Measurements from ENCODE around the gene EPG5. TPM values are rescaled to one million over a fixed set of nuclear protein-coding genes. Genes with fewer than 3 reads are reported as not detected.
"Not testable (repeated sequence)": the region's sequence is repeated elsewhere in the genome, so short reads cannot be mapped to it uniquely, and the experiment has no call there.

EPG5 gene
- total and polyA plus RNA-seq, 10 of the 15 experiments (the other 5 are each of a cell fraction or from before 2014, with no cell fraction given) = 1.9 to 27.7 (median 9.0) TPM

DNA sequence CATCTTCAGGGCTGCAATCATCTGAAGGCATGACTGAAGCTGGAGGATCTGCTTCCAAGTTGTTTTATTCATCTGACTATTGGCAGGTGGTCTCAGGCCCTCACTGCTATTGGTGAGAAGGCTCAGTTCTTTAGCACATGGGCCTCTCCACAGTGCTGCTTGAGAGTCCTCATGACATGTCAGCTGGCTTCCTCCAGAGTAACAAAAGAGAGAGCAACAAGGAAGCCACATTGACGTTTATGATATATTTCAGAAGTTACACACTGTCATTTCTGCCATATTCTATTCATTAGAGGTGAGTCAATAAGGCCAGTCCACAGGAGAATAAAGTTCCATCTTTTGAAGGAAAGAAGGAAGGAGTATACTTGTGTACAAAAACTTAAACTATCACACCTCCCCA is 149.6 kb downstream of the EPG5 start:
- H3K9ac ChIP-seq (ENCODE audit: control insufficient read depth, insufficient read depth, low read length) = no peak overlapping the region
- no peaks in the 10 kb centered on the region for H3K4me1 ChIP-seq (ENCODE audit: control insufficient read depth, insufficient read depth, low read length)
- ChIA-PET POLR2A (no interaction called here), RAD21 (ENCODE audit: unreplicated experiment) (no interaction called here), SMC1A (ENCODE audit: uncharacterized antibody, unreplicated experiment) (interaction anchor here (0.7 to 1.1 kb wide), 2 partner anchors 12 to 82 kb away, joined by 3 read pairs; no protein-coding TSS in a partner anchor), CTCF (interaction anchor here (1.1 to 1.4 kb wide), 2 partner anchors 11 to 13 kb away, joined by 3 read pairs; no protein-coding TSS in a partner anchor)
- no peaks in the 10 kb centered on the region for H3K27me3 ChIP-seq (replicated peaks in 1 of 2; ENCODE audit: control insufficient read depth in 2 of 2, insufficient read depth in 2 of 2, low read length in 1 of 2)
- H3K36me3 ChIP-seq (ENCODE audit: control insufficient read depth in 2 of 2, insufficient read depth in 2 of 2, low read length in 1 of 2) = no peaks in the 10 kb centered on the region
- DNase-seq (ENCODE audit: low read depth, low spot score) = no peak
- no peaks in the 10 kb centered on the region for H3K79me2 ChIP-seq (ENCODE audit: control insufficient read depth, insufficient read depth, low read length)
- WGBS (ENCODE audit: insufficient coverage, insufficient replicate concordance, low lambda C conversion rate, missing lambda C conversion rate) = 0% methylated on average over 1 of the region's 1 CpG
- in situ Hi-C loops (cut with MboI) (no loop called here), intact Hi-C loops (cut with micrococcal nuclease; ENCODE audit: unreplicated experiment) (no loop called here)
- BruUV-seq (replicated peaks) = no TSS peak
- H3K4me3 ChIP-seq = no peak overlapping the region
- H3K4me2 ChIP-seq (ENCODE audit: control insufficient read depth, insufficient read depth) = no peak overlapping the region
- no peak for TF ChIP-seq STAT3 (IDR thresholded peaks at IDR 0.05; ENCODE audit: low read depth, low read length)
- no peak for TF ChIP-seq RAD21 (IDR thresholded peaks at IDR 0.05; ENCODE audit: insufficient read depth, low read depth, low read length)
- no peak for TF ChIP-seq POLR2A (IDR thresholded peaks at IDR 0.05; ENCODE audit: low read depth, low read length)
- TF ChIP-seq, protein P1, sequence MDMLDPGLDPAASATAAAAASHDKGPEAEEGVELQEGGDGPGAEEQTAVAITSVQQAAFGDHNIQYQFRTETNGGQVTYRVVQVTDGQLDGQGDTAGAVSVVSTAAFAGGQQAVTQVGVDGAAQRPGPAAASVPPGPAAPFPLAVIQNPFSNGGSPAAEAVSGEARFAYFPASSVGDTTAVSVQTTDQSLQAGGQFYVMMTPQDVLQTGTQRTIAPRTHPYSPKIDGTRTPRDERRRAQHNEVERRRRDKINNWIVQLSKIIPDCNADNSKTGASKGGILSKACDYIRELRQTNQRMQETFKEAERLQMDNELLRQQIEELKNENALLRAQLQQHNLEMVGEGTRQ (IDR thresholded peaks at IDR 0.05; ENCODE audit: borderline replicate concordance, low read depth, low read length) = no peak
- no peak for TF ChIP-seq ZNF274 (IDR thresholded peaks at IDR 0.05; ENCODE audit: insufficient read depth, insufficient read length)
- TF ChIP-seq PAX8 (IDR thresholded peaks at IDR 0.05) = no peak
- TF ChIP-seq LARP7 (IDR thresholded peaks at IDR 0.05) = no peak
- H4K20me1 ChIP-seq (ENCODE audit: control insufficient read depth, insufficient read depth) = no peaks in the 10 kb centered on the region
- H3K9me3 ChIP-seq (replicated peaks; ENCODE audit: control insufficient read depth, insufficient read depth, low read length) = no peaks in the 10 kb centered on the region; the same call in 2 of the 3 replicates
- H2AFZ ChIP-seq (ENCODE audit: control insufficient read depth, low read depth, low read length) = no peak overlapping the region
- ATAC-seq = peak; percentile 33
- no peak overlapping the region for H3K27ac ChIP-seq (ENCODE audit: control insufficient read depth, insufficient read depth)
- no peak for FAIRE-seq

DNA sequence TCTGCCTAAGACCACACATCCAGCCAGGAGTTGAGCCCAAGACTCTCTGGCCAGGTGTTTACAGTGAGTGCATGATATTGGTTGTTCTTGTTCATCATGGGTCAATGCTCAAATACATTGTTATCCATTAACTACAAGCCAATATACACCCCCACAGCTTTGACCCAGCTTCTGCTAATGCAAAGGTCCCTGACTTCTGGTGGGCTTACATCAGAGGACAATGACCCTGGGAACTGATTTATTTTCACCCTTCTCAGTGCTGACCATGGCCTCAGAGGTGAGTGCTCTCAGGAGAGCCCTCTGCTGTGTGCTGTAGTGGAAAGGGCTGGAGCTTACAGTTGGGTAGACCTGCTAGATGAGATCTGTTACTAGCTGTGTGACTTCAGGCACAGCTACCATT is 152.4 kb downstream of the EPG5 start:
- ATAC-seq = not testable (repeated sequence)
- CTCF ChIA-PET = interaction anchor here (0.7 kb wide), 1 partner anchor 124 kb away, joined by 3 read pairs; no protein-coding TSS in a partner anchor

More for the DNA sequence above, 152.4 kb downstream of the EPG5 start:
- FAIRE-seq; H4K20me1 ChIP-seq (ENCODE audit: control insufficient read depth, insufficient read depth); H3K36me3 ChIP-seq (ENCODE audit: control insufficient read depth in 2 of 2, insufficient read depth in 2 of 2, low read length in 1 of 2); POLR2A ChIA-PET; H3K4me3 ChIP-seq; intact Hi-C loops (cut with micrococcal nuclease; ENCODE audit: unreplicated experiment); RAD21 ChIA-PET (ENCODE audit: unreplicated experiment); H3K9ac ChIP-seq (ENCODE audit: control insufficient read depth, insufficient read depth, low read length); H3K9me3 ChIP-seq (replicated peaks; ENCODE audit: control insufficient read depth, insufficient read depth, low read length); BruUV-seq (replicated peaks); DNase-seq (ENCODE audit: low read depth, low spot score); H3K4me2 ChIP-seq (ENCODE audit: control insufficient read depth, insufficient read depth); H3K27me3 ChIP-seq (replicated peaks in 1 of 2; ENCODE audit: control insufficient read depth in 2 of 2, insufficient read depth in 2 of 2, low read length in 1 of 2); H3K79me2 ChIP-seq (ENCODE audit: control insufficient read depth, insufficient read depth, low read length); H3K27ac ChIP-seq (ENCODE audit: control insufficient read depth, insufficient read depth); H3K4me1 ChIP-seq (ENCODE audit: control insufficient read depth, insufficient read depth, low read length); in situ Hi-C loops (cut with MboI); H2AFZ ChIP-seq (ENCODE audit: control insufficient read depth, low read depth, low read length): not testable (repeated sequence)
- SMC1A ChIA-PET (ENCODE audit: uncharacterized antibody, unreplicated experiment) = interaction anchor here (1.0 to 1.1 kb wide), 2 partner anchors 127 to 149 kb away, joined by 3 read pairs; no protein-coding TSS in a partner anchor
